Gastroesophageal sphincter (tissue), 4 donors: ENCODE data around the gene NKD2. TPM values are rescaled to one million over a fixed set of nuclear protein-coding genes. Genes with fewer than 3 reads are reported as not detected.

Experiments used
- ATAC-seq: fragments of 150-250 bp; one replicate; pipeline ENCODE4 v1.9.1; 2016; ENCODE audit warnings: mild to moderate bottlenecking, moderate library complexity
- H3K27ac ChIP-seq, 4 donors: fragments of 200-600 bp; sonication (generic) in 3 of 4; 1 replicate in 3 of 4; 2 replicates in 1 of 4; pipeline ENCODE4 v1.5.1; 2016 to 2019
- H3K27me3 ChIP-seq: fragments of 200-600 bp; sonication (generic); one replicate; pipeline ENCODE4 v1.5.1; 2019
- H3K36me3 ChIP-seq, 2 donors: fragments of 200-600 bp; sonication (generic); one replicate each; pipeline ENCODE4 v1.5.1; 2019; ENCODE audit warnings: control low read depth in 1 of 2
- H3K4me1 ChIP-seq, 3 donors: fragments of 200-600 bp; sonication (generic); 1 replicate in 2 of 3; 2 replicates in 1 of 3; pipeline ENCODE4 v1.5.1; 2016 to 2019; ENCODE audit warnings: control low read depth in 2 of 3
- H3K4me3 ChIP-seq, 2 donors: fragments of 200-600 bp; sonication (generic); one replicate each; pipeline ENCODE4 v1.5.1; 2019; ENCODE audit warnings: mild to moderate bottlenecking in 1 of 2, moderate library complexity in 1 of 2
- H3K9me3 ChIP-seq, 3 donors: fragments of 200-600 bp; sonication (generic); one replicate each; pipeline ENCODE4 v1.5.1; 2017 to 2019; ENCODE audit warnings: control low read depth in 2 of 3
- EP300 ChIP-seq: sonication (generic); formaldehyde crosslinking; IDR thresholded peaks from one replicate; pipeline ENCODE4 v1.6.1; 2017; ENCODE audit warnings: antibody characterized with exemption, mild to moderate bottlenecking
- POLR2A ChIP-seq, 2 donors: fragments of 450-650 bp; IDR thresholded peaks; one replicate each; pipeline ENCODE4 v1.6.1; 2017; ENCODE audit warnings: antibody characterized with exemption in 2 of 2, mild to moderate bottlenecking in 2 of 2, moderate library complexity in 1 of 2
- POLR2AphosphoS5 ChIP-seq: sonication (generic); formaldehyde crosslinking; IDR thresholded peaks from one replicate; pipeline ENCODE4 v1.6.1; 2017; ENCODE audit warnings: antibody characterized with exemption
- WGBS, 2 donors: methylation state at CpG; one replicate each; pipeline ENCODE4 v1.1.5; 2018; ENCODE audit warnings: low coverage in 1 of 2; 5-methylcytosine and 5-hydroxymethylcytosine counted together
- small RNA-seq, 4 donors: library from RNA; depleted of rRNA; stranded (forward); fragments of <200 nt; gene quantifications; one replicate each; pipeline ENCODE3, GENCODE V24; 2016
- total RNA-seq, 4 donors: library from RNA; depleted of rRNA; stranded (reverse); fragments of >200 nt; gene quantifications; one replicate each; pipeline ENCODE4 v1.1.0, GENCODE V29; 2016
- TF ChIP-seq, protein P1 (sequence below), 4 experiments: fragments of 200-600 bp in 2 of 4; fragments of 450-650 bp in 2 of 4; sonication (generic) in 1 of 4; IDR thresholded peaks; one replicate each; pipeline ENCODE4 v1.5.1; 2017 to 2019; ENCODE audit warnings: antibody characterized with exemption in 4 of 4, mild to moderate bottlenecking in 2 of 4, moderate library complexity in 2 of 4

Gene NKD2
- total RNA-seq, 4 donors from 2014 or later: 1.8 to 6.1 (median 1.9) TPM

- no peak for TF ChIP-seq POLR2AphosphoS5
- TF ChIP-seq, protein P1, sequence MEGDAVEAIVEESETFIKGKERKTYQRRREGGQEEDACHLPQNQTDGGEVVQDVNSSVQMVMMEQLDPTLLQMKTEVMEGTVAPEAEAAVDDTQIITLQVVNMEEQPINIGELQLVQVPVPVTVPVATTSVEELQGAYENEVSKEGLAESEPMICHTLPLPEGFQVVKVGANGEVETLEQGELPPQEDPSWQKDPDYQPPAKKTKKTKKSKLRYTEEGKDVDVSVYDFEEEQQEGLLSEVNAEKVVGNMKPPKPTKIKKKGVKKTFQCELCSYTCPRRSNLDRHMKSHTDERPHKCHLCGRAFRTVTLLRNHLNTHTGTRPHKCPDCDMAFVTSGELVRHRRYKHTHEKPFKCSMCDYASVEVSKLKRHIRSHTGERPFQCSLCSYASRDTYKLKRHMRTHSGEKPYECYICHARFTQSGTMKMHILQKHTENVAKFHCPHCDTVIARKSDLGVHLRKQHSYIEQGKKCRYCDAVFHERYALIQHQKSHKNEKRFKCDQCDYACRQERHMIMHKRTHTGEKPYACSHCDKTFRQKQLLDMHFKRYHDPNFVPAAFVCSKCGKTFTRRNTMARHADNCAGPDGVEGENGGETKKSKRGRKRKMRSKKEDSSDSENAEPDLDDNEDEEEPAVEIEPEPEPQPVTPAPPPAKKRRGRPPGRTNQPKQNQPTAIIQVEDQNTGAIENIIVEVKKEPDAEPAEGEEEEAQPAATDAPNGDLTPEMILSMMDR (IDR thresholded peaks at IDR 0.05): no peak
- TF ChIP-seq POLR2A (IDR thresholded peaks at IDR 0.05): no peak
- TF ChIP-seq EP300: no peak
These were observed 76.8 kb downstream of the NKD2 start for GRCh38 chr5:1085391-1085790.

GRCh38 chr5:1086137-1086536 lies 77.5 kb downstream of the NKD2 start:
- no peaks in the 10 kb centered on the region for H3K9me3 ChIP-seq
- H3K4me3 ChIP-seq: no peak overlapping the region
- H3K27me3 ChIP-seq: no peaks in the 10 kb centered on the region
- 70 to 80% methylated on average over 3 to 4 of the region's 11 CpGs for WGBS, 2 donors
- TF ChIP-seq, protein P1 (IDR thresholded peaks at IDR 0.05): no peak
- no peak for ATAC-seq
- H3K4me1 ChIP-seq: peaks cover 0 to 17% (median 0%) of the 10 kb centered on the region in 3 donors
- H3K36me3 ChIP-seq: peaks cover 0 to 95% of the 10 kb centered on the region in 2 donors
- no peak overlapping the region for H3K27ac ChIP-seq

More at GRCh38 chr5:1085391-1085790, 76.8 kb downstream of the NKD2 start:
- Histone ChIP-seq H3K27me3 (no peaks in the 10 kb centered on the region), H3K4me1 (peaks cover 0 to 10% (median 0%) of the 10 kb centered on the region in 3 donors), H3K36me3 (peaks cover 0 to 96% of the 10 kb centered on the region in 2 donors), H3K4me3 (no peak overlapping the region), H3K9me3 (no peaks in the 10 kb centered on the region), H3K27ac (no peak overlapping the region)
- no peak for ATAC-seq
- WGBS, 2 donors: 93 to 94% methylated on average over 7 to 12 of the region's 39 CpGs

- no peak for ATAC-seq
- TF ChIP-seq POLR2A (IDR thresholded peaks at IDR 0.05) (no peak), POLR2AphosphoS5 (no peak), EP300 (no peak)
- TF ChIP-seq, protein P1 (IDR thresholded peaks at IDR 0.05): no peak
- no peaks in the 10 kb centered on the region for H3K27me3 ChIP-seq
- WGBS, 2 donors: no CpG with 5 or more reads among the region's 31 CpGs
- peaks cover 0 to 95% of the 10 kb centered on the region in 2 donors for H3K36me3 ChIP-seq
- H3K9me3 ChIP-seq: no peaks in the 10 kb centered on the region
- H3K27ac ChIP-seq: no peak overlapping the region
- H3K4me1 ChIP-seq: peaks cover 0 to 21% (median 0%) of the 10 kb centered on the region in 3 donors
- H3K4me3 ChIP-seq: no peak overlapping the region
These were observed 78.3 kb downstream of the NKD2 start for GRCh38 chr5:1086871-1087270.

DNA sequence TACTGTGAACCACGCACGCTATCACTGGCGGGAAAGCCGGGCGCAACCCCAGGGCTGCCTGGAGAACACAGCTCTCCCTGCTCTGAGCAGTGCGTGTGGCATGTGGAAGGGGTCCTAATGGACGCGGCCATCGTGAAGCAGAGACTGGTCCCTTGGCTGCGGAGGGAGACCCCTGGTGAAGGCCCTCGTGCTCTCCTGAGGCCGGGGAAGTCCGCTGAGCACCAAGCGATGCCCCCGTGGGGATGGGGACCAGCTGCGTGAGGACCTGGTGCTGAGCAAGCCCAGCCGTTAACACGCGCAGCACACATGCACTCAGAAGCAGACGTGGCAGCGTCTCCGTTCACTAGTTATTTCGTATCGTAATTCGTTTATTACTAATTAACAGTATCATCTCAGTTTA lies 78.8 kb downstream of the NKD2 start:
- no peak for TF ChIP-seq POLR2A (IDR thresholded peaks at IDR 0.05)
- TF ChIP-seq, protein P1 (IDR thresholded peaks at IDR 0.05): no peak
- TF ChIP-seq EP300: no peak
- TF ChIP-seq POLR2AphosphoS5: no peak
- Histone ChIP-seq H3K27ac (no peak overlapping the region), H3K9me3 (no peaks in the 10 kb centered on the region), H3K27me3 (no peaks in the 10 kb centered on the region), H3K4me3 (no peak overlapping the region), H3K4me1 (peaks cover 0 to 21% (median 0%) of the 10 kb centered on the region in 3 donors), H3K36me3 (peaks cover 0 to 97% of the 10 kb centered on the region in 2 donors)
- no peak for ATAC-seq
- WGBS, 2 donors: 98 to 100% methylated on average over 2 to 7 of the region's 25 CpGs

- H3K36me3 ChIP-seq: peaks cover 0 to 97% of the 10 kb centered on the region in 2 donors
- no peak overlapping the region for H3K4me3 ChIP-seq
- H3K27me3 ChIP-seq: no peaks in the 10 kb centered on the region
- WGBS, 2 donors: 95% methylated on average over 18 of the region's 26 CpGs; no CpG with 5 or more reads in 1 of the 2 donors
- no peak for ATAC-seq
- peaks cover 0 to 21% (median 0%) of the 10 kb centered on the region in 3 donors for H3K4me1 ChIP-seq
- TF ChIP-seq EP300 (no peak), POLR2A (IDR thresholded peaks at IDR 0.05) (no peak), POLR2AphosphoS5 (no peak)
- TF ChIP-seq, protein P1 (IDR thresholded peaks at IDR 0.05): no peak
- no peaks in the 10 kb centered on the region for H3K9me3 ChIP-seq
- H3K27ac ChIP-seq: no peak overlapping the region
These were observed 79.4 kb downstream of the NKD2 start for GRCh38 chr5:1088031-1088430.

Small RNA genes lying within 50 kb of the gene (small RNA-seq; reads per million reads assigned to genes)
- gene MIR4635: 0 reads per million in 4 donors

Other genes with a start within 250 kb of the NKD2 start
- gene ZDHHC11B, start 224.1 kb upstream of the NKD2 start, total RNA-seq: 10 to 100 TPM in 1 of 4 donors, 1 to 10 TPM in 3; 3.1 to 14.3 (median 6.9) TPM
- gene ZDHHC11, start 157.8 kb upstream of the NKD2 start, total RNA-seq: 10 to 100 TPM in 2 of 4 donors, 1 to 10 TPM in 2; 2.3 to 19.1 (median 7.4) TPM
- gene BRD9, start 116.0 kb upstream of the NKD2 start, total RNA-seq: 10 to 100 TPM; 22.3 to 38.5 (median 28.4) TPM
- gene TRIP13, start 115.9 kb upstream of the NKD2 start, total RNA-seq: 1 to 10 TPM in 2 of 4 donors, under 1 TPM in 2; 0.13 to 3.6 (median 0.73) TPM
- gene SLC12A7, start 103.3 kb downstream of the NKD2 start, total RNA-seq: 10 to 100 TPM; 18.8 to 28.7 (median 24.5) TPM
- gene SLC6A19, start 192.8 kb downstream of the NKD2 start, total RNA-seq: not detected
- not detected for gene SLC6A18, start 216.6 kb downstream of the NKD2 start, total RNA-seq